T-helper 2 cell treated with Interferon-gamma antibody and Interleukin-4, amounts not matched to agents 100 ng/mL and 5 ng/mL, for 36 hours (primary cell): Measurements from ENCODE around the gene FAM187B. TPM values are rescaled to one million over a fixed set of nuclear protein-coding genes. Genes with fewer than 3 reads are reported as not detected.

ENCODE experiments used
- intact Hi-C: fragments of 100-400 bp; cut with micrococcal nuclease; formaldehyde crosslinking; loops from one replicate; pipeline ENCODE4 v1.15.1; 2023
- total RNA-seq: library from RNA; stranded (reverse); gene quantifications from 2 replicates; pipeline ENCODE4 v1.2.3, GENCODE V29; 2022

The FAM187B gene
- total RNA-seq, 1 donor from 2014 or later = not detected

DNA sequence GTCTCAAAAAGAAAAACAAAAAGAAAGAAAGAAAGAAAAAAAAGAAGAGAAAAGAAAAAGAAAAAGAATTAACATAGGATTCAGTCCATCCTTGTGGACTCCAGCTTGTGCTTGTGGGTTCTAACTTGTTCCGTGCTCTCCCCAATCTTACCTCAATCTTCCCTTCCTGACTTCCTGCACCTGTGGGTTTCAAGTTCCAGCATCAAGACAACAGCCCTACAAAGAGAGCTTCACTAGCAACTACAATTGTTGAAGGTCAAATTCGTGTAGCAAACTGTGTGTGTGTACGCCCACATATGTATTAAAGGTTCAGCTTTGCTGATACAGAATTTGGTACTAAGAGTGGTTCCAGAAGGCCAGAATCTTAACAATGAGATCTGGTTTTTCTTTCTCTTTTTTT lies 48.7 kb downstream of the FAM187B start:
- intact Hi-C loops = no loop called here

DNA sequence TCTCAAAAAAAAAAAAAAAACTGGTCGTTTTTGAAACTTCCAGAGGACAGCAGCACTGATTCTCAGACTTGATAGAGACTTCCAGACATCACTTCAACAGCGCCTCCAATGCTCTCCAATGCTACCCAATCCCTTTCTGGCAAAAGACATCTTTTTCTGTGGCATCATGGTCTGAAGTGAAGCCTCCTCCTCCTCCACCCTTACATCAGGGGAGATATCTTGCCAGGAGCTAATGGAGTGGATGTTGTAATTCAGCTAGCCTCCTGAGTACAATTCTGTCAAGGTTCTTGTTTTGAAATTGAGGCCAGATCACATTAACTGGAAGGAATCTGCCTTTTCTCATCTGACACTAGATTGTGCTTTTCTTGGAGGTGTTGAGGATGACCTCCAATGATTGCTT lies 49.8 kb downstream of the FAM187B start:
- intact Hi-C loops = no loop called here

DNA sequence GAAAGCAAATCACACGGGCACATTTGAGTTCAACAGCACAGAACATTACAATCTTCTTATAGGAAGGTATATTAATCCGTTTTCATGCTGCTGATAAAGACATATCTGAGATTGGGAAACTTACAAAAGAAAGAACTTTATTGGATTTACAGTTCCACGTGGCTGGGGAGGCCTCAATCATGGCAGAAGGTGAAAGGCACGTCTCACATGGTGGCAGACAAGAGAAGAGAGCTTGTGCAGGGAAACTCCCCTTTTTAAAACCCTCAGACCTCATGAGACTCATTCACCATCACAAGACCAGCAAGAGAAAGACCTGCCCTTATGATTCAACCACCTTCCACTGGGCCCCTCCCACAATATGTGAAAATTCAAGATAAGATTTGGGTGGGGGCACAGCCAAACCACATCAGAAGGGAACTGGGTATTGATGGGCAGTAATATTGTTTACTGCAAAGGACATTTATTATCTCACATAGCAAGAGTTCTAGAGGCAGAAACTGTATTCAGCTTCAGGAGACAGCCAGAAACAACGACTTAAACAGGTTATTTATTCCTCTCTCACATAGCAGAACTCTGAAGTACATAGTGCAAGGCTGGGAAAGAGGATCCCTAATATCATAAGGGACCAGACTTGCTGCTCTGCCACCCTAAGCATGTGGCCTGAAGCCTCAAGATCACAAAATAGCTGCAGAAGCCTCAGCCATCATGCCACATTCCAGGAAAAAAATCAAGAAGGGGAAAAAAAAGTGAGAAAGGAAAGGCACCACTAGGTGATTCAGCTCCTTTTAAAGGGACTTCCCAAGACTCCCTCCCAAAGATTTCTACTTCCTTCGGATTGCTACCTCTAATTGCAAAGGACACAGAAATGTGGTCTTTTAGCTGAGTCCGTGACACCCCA lies 50.9 kb downstream of the FAM187B start:
- intact Hi-C loops = no loop called here

DNA sequence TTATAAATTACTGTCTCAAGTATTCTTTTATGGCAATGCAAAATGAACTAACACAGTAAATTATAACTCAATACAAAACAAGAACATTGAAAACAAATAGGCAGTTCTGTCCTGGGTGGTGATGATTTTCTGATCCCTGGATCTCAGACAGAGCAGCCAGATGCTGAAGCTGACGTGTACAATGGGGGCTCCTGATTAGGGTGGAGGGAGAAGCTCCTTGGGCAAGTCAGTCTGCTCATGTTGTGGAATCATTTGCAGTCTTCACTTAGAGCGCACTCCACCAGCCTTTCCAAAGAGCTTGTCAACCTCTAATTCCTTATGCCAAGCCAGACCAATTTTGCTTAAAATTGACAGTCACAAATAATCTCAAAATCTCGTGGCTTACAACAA lies 52.4 kb downstream of the FAM187B start:
- intact Hi-C loops = no loop called here

Other genes starting within 250 kb of the FAM187B start
- 67.3 TPM in 2 replicates for gene GRAMD1A, start 228.4 kb downstream of the FAM187B start, total RNA-seq
- 0.50 and 0.52 TPM in 2 replicates for gene SCN1B, start 198.3 kb downstream of the FAM187B start, total RNA-seq
- not detected in 2 replicates for gene HPN, start 187.0 kb downstream of the FAM187B start, total RNA-seq
- gene FXYD3, start 112.9 kb downstream of the FAM187B start, total RNA-seq = not detected in 2 replicates
- gene LGI4, start 93.7 kb downstream of the FAM187B start, total RNA-seq = 0.27 TPM in 2 replicates
- gene FXYD1, start 89.9 kb downstream of the FAM187B start, total RNA-seq = 0.23 and 0.70 TPM in 2 replicates
- gene FXYD7, start 85.5 kb downstream of the FAM187B start, total RNA-seq = 0.70 and 1.9 TPM in 2 replicates
- 354 and 374 TPM in 2 replicates for gene FXYD5, start 74.0 kb downstream of the FAM187B start, total RNA-seq
- 0.70 and 1.2 TPM in 2 replicates for gene LSR, start 20.3 kb upstream of the FAM187B start, total RNA-seq
- 132 and 139 TPM in 2 replicates for gene USF2, start 40.2 kb upstream of the FAM187B start, total RNA-seq
- gene HAMP, start 53.8 kb upstream of the FAM187B start, total RNA-seq = 0.36 and 0.39 TPM in 2 replicates
- gene MAG, start 63.4 kb upstream of the FAM187B start, total RNA-seq = 0.09 and 0.36 TPM in 2 replicates
- gene CD22, start 100.4 kb upstream of the FAM187B start, total RNA-seq = 0.20 and 0.70 TPM in 2 replicates
- not detected in 2 replicates for gene FFAR1, start 119.2 kb upstream of the FAM187B start, total RNA-seq
- 0.16 TPM in 1 of 2 replicates, not detected in the other for gene FFAR3, start 129.7 kb upstream of the FAM187B start, total RNA-seq
- gene GPR42, start 142.3 kb upstream of the FAM187B start, total RNA-seq = not detected in 2 replicates
- gene FFAR2, start 219.5 kb upstream of the FAM187B start, total RNA-seq = not detected in 2 replicates